BJ (cell line): ENCODE data around the gene PGP. TPM values are rescaled to one million over a fixed set of nuclear protein-coding genes. Genes with fewer than 3 reads are reported as not detected.

Experiments
- CTCF ChIA-PET: fragments of 350-600 bp; formaldehyde crosslinking; extraction: SDS; loops from one replicate; lab custom pipeline; 2021; ENCODE audit warnings: antibody characterized with exemption, inconsistent platforms; lab: Yijun Ruan, JAX
- POLR2A ChIA-PET: fragments of 300-600 bp; sonication (Branson Sonifier 250); formaldehyde crosslinking; extraction: SDS; loops from one replicate; lab custom pipeline; 2021; ENCODE audit warnings: antibody characterized with exemption; lab: Charles Lee
- DNase-seq: peaks from one replicate; pipeline ENCODE4 v3.0.0-alpha.2; 2011; ENCODE audit warnings: low read depth
- H3K27me3 ChIP-seq: 2 replicates; pipeline ENCODE4 v1.6.0; 2011; ENCODE audit warnings: low read length; ENCODE audit not compliant: control insufficient read depth, insufficient read depth
- H3K36me3 ChIP-seq: 2 replicates; pipeline ENCODE4 v1.5.1; 2011; ENCODE audit warnings: low read length; ENCODE audit not compliant: control insufficient read depth, insufficient read depth
- H3K4me3 ChIP-seq: 2 replicates; pipeline ENCODE4 v1.5.1; 2011; ENCODE audit warnings: low read depth, mild to moderate bottlenecking, control low read depth, low read length
- polyA plus RNA-seq: library from polyadenylated mRNA; depleted of rRNA; stranded (reverse); fragments of >200 nt; gene quantifications from 2 replicates; pipeline ENCODE4 v1.2.3, GENCODE V29; 2011
- TF ChIP-seq, protein P1 (sequence below): IDR thresholded peaks from 2 replicates; pipeline ENCODE4 v1.5.1; 2011; ENCODE audit warnings: low read depth, mild to moderate bottlenecking, control low read depth, inconsistent platforms, low read length, moderate library complexity; ENCODE audit not compliant: insufficient read depth

The PGP gene
- polyA plus RNA-seq, 1 experiment, result 7.7 TPM

DNA sequence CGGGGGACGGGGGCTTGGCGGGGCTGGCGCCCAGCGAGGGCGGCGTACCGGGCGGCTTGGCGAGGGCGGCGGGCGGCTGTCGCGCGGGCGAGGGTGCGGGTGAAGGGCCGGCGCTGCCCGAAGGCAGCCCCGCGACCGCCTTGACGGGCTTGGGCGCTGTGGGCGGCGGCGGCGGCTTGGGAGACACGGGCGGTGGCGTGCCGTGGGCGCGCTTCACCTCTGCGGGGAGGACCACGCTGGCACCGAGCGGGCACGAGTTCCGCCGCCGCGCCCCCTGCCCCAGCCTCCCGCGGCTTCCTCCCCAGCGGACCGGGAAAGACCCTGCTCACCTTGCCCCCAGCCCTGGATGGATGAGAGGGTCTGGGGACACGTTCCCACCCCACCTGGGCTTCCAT lies 35.5 kb downstream of the PGP start:
- no peak overlapping the region for H3K4me3 ChIP-seq
- no peak for DNase-seq
- H3K27me3 ChIP-seq, result no peaks in the 10 kb centered on the region
- POLR2A ChIA-PET, result no interaction called here
- TF ChIP-seq, protein P1, sequence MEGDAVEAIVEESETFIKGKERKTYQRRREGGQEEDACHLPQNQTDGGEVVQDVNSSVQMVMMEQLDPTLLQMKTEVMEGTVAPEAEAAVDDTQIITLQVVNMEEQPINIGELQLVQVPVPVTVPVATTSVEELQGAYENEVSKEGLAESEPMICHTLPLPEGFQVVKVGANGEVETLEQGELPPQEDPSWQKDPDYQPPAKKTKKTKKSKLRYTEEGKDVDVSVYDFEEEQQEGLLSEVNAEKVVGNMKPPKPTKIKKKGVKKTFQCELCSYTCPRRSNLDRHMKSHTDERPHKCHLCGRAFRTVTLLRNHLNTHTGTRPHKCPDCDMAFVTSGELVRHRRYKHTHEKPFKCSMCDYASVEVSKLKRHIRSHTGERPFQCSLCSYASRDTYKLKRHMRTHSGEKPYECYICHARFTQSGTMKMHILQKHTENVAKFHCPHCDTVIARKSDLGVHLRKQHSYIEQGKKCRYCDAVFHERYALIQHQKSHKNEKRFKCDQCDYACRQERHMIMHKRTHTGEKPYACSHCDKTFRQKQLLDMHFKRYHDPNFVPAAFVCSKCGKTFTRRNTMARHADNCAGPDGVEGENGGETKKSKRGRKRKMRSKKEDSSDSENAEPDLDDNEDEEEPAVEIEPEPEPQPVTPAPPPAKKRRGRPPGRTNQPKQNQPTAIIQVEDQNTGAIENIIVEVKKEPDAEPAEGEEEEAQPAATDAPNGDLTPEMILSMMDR, result no peak
- CTCF ChIA-PET, result no interaction called here
- peaks cover 19% of the 10 kb centered on the region for H3K36me3 ChIP-seq

DNA sequence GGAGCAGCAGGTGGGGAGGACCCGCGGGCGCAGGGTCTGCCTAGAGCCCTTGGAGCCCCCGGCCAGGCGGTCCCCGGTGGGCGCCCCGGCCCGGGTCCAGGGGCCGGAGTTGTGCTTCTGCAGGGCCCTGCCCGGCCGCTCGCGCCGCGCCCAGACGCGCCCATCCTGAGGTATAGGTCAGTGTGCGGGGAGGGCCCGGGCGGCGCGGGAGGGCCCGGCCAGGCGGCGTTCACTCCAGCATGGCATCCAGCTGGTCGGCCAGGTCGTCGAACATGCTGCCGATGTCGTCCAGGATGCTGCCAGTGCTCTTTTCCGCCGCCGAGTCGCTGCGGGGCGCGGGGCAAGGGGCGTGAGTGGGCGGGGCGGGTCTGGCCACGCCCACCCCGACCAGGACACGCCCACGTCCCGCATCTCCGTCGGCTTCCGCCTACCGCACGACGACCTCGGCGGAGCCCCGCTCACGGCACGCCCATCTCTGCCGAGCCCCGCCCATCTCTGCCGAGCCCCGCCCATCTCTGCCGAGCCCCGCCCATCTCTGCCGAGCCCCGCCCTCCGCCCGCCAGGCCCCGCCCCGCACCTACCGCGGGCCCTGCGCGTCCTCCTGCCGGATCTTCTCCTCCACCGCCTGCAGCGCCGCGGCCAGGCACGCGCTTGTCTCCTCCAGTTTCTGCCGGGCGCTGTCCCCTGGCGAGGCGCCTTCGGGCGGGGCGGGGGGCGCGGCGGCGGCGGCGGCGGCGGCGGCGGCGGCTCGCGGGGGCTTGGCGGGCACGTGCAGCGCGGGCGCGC lies 36.1 kb downstream of the PGP start:
- Histone ChIP-seq H3K36me3 (peaks cover 23% of the 10 kb centered on the region), H3K4me3 (no peak overlapping the region), H3K27me3 (no peaks in the 10 kb centered on the region)
- CTCF ChIA-PET, result no interaction called here
- TF ChIP-seq, protein P1, result no peak
- no peak for DNase-seq
- POLR2A ChIA-PET, result no interaction called here

DNA sequence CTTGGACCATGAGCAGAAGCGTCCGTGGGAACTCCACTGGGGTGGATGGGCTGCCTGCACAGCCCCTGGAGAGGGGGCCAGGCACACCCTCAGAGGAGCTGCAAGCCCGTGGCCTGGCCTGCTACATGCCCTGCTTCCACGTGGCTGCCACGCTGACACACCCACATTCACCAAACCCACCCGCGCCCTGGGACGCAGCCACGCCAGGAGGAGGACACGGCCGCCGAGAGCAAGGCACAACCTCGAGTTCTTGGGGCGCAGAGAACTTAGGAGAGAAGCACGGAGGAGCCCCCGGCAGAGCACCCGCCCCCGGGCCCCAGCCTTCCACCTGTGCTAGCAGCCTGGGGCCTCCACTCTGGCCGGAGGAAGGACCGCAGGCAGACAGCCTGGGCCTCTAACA lies 37.1 kb downstream of the PGP start:
- no peak overlapping the region for H3K4me3 ChIP-seq
- ChIA-PET POLR2A (no interaction called here), CTCF (no interaction called here)
- H3K27me3 ChIP-seq, result no peaks in the 10 kb centered on the region
- DNase-seq, result no peak
- TF ChIP-seq, protein P1, result no peak
- H3K36me3 ChIP-seq, result peaks cover 28% of the 10 kb centered on the region

DNA sequence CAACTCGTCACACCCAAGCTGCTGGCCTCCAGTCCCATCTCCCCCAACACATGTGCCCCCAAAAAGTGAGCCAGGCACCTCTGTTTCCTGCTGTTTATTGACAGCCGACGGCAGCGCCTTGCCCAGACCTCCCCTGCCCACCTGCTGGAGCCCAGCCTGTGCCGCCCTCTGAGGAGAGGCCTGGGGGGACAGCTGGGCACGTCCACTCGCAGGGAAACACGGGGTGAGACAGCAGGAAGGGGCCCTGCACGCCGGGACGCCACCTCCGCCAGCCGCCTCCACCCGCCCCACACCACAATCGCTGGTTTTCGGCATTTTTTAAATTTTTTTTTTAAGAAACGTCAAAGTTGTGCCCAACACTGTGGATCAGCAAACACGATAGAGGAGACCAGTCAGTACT lies 37.5 kb downstream of the PGP start:
- Histone ChIP-seq H3K27me3 (no peaks in the 10 kb centered on the region), H3K36me3 (peaks cover 28% of the 10 kb centered on the region), H3K4me3 (no peak overlapping the region)
- TF ChIP-seq, protein P1, result no peak
- DNase-seq, result no peak
- POLR2A ChIA-PET, result no interaction called here
- CTCF ChIA-PET, result no interaction called here

DNA sequence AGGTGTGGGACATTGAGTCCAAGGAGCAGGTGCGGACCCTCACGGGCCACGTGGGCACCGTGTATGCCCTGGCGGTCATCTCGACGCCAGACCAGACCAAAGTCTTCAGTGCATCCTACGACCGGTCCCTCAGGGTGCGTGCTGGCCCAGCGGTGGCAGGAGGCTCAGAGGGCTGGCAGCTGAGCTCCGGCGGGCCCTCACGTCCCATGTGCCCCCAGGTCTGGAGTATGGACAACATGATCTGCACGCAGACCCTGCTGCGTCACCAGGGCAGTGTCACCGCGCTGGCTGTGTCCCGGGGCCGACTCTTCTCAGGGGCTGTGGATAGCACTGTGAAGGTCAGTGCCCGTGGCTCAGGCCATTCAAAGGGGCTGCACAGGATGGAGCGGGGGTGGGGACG lies 38.6 kb downstream of the PGP start:
- ChIA-PET POLR2A (no interaction called here), CTCF (no interaction called here)
- TF ChIP-seq, protein P1, result no peak
- no peak for DNase-seq
- Histone ChIP-seq H3K4me3 (no peak overlapping the region), H3K27me3 (no peaks in the 10 kb centered on the region), H3K36me3 (peaks cover 35% of the 10 kb centered on the region)
